ENCODE data around the gene CAMK2N1.
A peak's percentile ranks its signal among the peaks of the same experiment; 100 is the strongest.

Gene CAMK2N1

GRCh38 chr1:20496241-20496661 is 10.2 kb upstream of the CAMK2N1 start:
- DNase-seq = no peak

- DNase-seq = no peak
Measured at GRCh38 chr1:20495661-20496060, 9.7 kb upstream of the CAMK2N1 start.

DNA sequence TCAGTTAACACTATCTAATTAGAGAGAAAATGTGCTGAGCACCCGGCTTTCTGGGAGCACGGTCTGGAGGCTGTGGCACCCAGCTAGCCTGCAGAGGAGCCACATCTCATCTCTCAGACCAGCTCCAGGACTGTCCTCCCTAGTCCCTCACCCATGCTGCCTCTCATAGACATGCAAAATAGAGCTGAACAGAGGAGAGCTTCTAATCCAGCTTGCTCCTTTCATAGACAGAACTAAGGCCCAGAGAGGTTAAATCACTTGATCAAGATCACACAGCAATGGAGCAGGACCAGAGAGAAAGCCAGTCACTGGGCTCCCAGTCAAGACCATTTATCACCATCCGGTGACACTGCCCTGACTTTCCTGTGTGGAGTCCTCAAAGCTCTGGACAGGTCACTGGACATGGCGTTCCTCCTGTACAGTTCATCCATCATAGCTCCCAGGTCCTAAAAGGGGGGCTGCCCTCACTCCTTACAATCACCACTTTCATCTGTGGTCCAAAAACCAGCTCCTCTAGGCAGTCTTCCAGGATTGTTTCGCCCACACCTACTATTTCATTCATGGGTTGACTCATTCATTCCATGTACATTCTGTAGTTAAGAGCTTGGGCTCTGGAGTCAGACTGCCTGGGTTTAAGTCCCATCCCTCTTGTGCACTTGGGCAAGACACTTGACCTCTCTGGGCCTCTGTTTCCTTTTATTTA is 8.8 kb upstream of the CAMK2N1 start:
- no peak for DNase-seq

DNA sequence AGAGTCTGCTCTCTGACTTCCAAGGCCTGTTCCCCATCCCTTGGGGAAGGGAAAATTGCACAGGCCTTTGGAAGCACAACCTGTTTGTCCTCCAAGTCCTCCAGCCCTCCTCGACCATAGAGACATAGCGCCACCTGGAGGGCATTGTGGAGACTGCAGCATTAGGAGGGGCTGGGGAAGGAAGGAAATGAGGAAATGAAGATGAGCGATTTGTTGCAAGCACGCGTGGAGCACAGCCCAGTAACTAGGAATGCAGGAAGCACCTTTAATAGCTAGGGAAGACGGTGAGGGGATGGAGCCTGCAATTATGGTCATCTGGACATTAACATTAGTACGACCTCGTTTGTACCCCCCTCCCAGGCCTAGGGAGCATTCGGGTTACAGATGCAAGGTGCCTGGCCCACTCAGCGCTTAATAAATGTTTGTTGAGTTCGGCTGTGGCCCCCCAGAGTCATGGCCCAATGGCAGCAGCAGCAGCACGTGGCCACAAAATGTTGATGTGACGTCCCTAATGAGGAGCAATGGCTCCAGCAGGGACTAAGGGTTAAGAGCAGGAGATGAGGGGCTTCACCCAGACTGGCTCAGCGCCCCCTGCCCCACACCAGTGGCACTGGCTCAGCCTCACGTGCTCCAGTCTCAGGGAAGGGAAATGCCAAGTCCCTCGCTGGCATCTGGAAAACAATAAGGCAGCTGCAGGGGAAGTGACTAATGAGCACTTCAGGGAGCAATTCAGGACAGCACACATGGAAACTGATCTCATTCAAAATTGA is 8.0 kb upstream of the CAMK2N1 start:
- DNase-seq = peak; percentile 43

DNA sequence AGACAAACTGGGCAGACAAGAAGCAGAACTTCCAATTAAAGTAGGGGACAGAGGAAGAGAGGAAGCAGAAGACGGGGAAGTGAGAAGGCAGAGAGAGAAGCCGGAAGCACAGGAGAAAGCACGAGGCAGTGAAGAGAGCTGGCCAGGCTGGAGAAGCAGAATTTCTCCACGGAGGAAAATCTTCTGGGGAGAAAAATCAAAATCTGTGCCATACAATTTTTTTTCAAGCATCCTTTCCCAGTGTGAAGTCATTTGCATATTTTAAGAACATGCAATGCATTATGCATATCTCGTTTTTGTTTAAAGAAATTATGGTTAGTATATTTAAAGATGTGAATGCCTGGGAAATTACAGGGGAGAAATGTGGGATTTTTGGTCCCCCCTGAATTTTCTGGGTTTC is 7.3 kb upstream of the CAMK2N1 start:
- DNase-seq = no peak

GRCh38 chr1:20492751-20493150 is 6.7 kb upstream of the CAMK2N1 start:
- DNase-seq = no peak

- DNase-seq = no peak
Measured at GRCh38 chr1:20491866-20492265, 5.9 kb upstream of the CAMK2N1 start.

- DNase-seq = no peak
Measured at GRCh38 chr1:20491178-20491577, 5.2 kb upstream of the CAMK2N1 start.

DNA sequence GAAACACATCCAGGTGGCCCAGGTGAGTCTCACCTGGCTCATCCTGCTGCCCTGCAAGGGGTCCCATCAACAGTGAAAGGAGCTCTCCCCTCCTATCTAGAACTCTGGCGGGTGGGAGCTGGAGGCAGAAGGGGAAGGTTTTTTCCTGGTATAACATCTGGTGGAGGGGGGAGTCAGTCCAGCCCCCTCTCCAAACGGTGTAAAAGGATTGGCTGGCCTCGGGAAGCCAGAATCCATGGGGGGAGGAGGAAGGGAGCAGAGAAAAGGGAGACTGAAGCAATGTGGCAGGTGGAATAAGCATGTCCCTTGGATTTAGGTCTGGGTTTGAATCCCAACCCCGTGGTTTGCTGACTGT is 1.2 kb upstream of the CAMK2N1 start:
- DNase-seq = no peak

GRCh38 chr1:20486457-20487235 is 636 bp upstream of the CAMK2N1 start:
- no peak for DNase-seq

DNA sequence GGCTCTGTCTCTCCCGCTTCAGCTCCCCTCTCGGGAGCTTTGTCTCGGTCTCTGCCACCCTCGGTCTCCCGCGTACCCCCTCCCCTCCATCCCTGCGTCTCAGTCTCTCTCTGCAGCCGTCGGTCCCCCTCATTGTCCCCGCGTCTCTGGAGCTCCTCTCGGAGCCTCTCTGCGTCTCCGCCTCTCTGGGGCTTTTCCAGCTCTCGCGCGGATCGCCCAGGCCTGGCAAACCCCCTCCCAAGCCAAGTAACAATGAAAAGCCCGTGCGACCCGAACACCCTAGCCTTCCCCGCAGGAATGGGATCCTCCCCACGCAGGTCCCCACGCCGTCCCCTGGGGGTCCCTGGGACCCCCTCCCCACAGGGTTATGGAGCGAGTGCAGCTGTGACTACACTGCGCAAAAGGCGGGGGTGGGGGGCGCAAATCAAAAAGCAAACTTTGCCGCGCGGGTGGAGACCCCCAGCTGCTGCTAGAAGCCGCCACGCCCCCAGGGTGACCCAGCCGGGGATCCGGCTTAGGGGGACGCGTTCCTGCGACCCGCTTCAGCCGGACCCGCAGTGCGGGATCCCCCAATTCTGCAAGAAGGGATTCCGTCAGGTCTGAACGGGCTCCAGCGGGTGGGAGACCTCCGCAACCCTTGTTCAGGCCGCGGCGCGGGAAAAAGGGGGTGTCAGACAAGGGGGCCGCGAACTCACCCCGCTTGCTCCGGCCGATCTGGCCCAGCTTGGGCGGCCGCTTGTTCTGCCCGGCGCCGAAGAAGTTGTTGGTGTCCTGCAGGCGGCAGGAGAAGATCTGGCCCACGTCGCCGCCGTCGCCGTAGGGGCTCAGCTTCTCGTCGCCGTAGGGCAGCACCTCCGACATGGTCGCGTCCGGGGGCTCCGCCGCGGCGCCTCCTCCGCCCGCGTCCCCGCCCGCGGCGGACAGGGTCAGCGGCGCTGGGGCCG is 1.2 kb downstream of the CAMK2N1 start:
- DNase-seq = no peak

DNA sequence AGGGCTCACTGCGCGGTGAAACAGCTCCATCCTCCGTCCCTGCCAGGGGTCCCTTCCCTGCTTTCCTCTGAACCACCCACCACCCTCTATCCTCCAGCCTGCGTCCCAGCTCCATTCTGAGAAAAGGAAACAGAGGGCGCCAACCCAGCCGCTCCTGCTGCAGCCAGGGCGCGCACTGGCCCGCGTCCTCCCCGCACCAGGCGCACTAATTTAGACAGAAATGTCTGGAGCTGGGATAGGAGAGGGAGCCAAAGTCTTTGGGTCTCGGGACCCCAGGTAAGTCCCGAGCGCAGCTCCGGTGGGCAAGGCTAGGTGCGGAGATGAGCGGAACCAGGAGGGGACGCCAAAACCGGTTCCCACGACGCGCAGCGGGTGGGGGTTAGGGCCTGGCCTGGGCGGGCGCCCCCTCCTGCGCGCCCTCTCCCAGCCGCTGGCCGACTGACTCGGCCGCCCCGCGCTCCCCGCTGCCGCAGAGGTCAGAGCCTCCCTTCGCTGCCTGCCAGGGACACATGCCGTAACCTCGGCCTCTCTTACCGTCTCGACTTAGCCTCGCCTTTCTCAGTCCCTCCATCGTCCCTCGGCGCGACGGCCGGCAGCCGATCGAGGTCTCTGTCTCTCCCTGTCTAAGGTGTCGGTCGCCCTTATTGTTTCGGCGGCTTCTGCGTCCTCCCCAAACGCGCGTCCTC is 2.0 kb downstream of the CAMK2N1 start:
- DNase-seq = no peak

- no peak for DNase-seq
Measured at GRCh38 chr1:20483098-20483832, 2.7 kb downstream of the CAMK2N1 start.

GRCh38 chr1:20481643-20482498 is 4.1 kb downstream of the CAMK2N1 start:
- no peak for DNase-seq

DNA sequence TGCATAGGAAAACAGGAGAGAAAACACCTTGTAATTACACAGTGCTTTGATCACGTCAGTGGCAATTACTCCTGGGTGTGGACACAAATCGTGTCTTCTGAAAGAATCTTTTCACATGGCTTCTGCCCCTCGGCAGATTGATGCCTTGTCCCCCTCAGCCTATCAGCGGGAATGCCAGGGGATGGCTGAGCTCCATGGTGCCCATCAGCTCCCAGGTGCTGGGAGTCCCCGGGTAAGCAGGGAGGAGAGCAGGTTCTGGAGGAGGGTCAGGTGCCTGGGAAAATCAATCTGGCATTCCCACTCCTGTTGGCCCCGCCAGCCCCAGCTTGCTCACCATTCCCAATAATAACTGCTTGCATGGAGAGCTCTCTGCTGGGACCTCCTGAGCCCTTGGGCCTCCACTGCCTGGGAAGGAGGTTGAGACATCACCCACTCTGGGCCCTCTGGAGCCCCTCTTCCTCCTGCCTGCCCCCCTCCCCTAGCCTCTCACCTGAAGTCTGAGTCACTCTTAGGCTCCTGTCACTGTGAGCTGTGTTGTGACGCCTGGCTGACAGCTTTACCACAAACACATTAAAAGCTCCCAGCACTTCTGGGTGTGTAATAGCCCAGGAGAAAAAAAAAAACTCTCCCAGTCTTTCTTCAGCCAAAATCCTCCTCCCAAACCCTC is 4.9 kb downstream of the CAMK2N1 start:
- DNase-seq = no peak

DNA sequence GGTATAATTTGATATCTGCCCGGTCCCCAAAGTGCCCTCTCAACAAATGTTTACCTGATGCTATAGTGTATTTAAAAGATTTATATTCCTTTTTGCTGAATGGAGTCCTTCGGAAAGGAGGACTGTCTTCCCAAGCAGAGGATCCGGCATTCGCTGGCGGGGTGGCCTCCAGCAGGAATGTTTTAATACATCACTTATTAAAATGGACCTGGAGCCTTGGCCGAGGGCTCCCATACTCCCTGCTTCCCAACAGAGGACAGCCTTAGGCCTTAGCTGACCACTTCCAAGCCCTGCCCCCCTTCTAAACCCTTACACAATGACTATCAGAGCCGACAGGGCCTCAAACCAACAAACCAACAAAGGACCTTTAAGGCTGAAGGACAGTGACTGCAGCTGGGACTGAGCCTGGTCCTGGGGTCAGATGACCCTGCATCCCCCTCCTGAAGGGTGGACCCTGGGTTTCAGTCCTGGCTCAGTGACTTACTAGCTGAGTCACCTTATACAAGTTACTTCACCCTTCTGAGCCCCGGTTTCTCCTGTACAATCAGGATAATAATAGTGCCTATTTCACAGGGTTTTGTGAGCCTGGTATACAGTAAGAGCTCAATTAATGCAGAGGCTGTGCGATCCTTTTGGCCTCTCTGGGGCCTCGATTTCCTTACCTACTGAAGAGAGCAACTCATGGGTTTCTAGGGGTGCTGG is 5.6 kb downstream of the CAMK2N1 start:
- DNase-seq = no peak

- no peak for DNase-seq
Measured at GRCh38 chr1:20479840-20480239, 6.2 kb downstream of the CAMK2N1 start.

DNA sequence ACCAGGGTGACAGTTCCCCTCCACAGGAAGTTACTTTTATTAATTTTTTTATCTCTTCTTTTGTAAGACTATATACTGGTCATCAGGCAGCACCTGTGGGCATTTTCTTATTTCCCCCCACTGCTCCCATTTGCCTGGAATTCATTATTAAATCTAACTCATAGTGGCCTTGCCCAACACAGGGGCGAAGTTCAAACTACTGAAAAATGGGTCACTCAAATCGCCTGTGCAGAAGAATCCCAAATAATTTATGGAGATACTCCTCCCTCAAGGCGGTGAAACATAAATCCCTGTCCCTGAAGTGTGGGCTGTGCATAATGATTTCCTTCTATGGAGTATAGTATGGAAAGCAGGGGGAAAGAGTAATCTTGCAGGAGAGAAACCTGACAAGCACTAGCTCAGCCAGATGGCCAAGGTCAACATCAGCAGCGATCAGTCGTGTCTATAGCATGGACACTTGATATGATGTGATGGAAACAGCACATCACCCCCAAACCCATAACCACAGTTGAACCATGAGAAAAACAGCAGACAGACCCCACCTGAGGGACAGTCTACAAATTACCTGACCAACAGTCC is 7.9 kb downstream of the CAMK2N1 start:
- no peak for DNase-seq
